Embryonic facial prominence (tissue), 1 donor: Measurements from ENCODE around the gene KNOP1.
"Not testable (repeated sequence)": the region's sequence is repeated elsewhere in the genome, so short reads cannot be mapped to it uniquely, and the experiment has no call there.

ENCODE experiments used
- DNase-seq: peaks from one replicate; pipeline ENCODE4 v3.0.0-alpha.2; 2016; ENCODE audit errors: extremely low spot score

Gene KNOP1

DNA sequence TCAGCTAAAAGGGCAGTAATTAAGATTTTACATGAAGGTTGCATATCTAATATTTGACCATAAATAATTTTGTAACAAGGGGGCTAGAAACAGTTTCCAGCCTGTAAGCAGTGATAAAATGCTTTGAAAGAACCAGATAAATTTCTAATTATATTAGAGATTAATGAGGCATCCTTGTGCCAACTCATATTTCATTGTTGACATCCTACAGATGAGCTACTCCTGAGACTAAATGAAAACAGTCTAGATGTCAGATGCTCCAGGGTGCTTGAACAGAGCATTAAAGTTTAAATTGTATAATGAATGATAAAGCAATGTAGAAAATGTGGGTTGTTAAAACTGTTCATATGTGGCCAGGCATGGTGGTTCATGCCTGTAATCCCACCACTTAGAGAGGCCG is 23.3 kb upstream of the KNOP1 start:
- DNase-seq: no peak

DNA sequence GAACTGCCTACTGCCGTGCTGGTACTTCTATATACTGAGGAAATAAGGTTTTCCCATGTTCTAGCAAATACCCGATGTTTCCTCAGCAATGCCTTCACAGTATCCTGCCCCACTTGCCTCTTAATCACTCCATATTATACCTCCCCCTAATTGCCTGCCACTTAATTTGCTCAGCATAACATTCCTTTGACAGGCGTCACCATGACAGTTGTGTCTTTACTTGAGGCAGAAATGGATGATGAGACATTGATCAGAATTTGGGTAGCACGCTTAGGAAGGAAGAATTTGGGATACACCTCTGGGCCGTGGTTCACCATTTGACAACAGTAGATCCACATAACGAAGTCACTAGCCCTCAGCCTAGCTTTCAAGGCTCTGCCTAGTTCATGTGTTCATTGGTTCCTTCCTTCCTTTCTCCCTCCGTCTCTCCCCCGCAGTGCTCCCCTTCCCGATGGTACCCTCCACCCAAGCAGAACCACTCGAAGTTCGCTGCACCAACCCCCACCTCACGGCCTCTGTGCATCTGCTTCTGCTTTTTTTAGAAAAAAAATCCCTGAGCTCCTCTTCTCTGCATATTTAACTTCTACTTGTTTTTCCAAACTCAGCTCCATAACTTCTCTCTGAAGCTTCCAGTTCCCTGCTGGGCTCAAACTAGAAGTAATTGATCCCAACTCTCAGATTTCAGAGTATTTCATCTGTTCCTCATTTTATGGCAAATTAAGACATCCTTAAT is 19.4 kb upstream of the KNOP1 start:
- no peak for DNase-seq

GRCh38 chr16:19735074-19735867 is 17.2 kb upstream of the KNOP1 start:
- DNase-seq: no peak

DNA sequence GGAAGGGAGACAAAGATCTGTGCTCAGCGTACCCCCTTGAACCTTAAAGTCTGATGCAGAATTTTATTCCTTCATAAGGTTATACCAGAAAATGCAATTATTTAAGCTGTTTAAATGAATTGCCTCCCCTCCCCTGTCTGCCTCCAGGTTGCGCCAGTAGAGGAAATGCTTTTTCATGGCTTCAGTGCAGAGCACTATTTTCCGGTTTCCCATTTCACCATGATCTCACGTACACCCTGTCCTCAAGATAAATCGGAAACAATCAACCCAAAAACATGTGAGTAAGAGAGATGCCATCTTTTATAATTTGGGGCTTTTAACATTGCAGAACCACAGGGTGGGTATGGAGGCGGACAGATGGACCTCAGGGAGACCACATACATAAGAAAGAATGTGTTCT is 15.5 kb upstream of the KNOP1 start:
- DNase-seq: no peak

DNA sequence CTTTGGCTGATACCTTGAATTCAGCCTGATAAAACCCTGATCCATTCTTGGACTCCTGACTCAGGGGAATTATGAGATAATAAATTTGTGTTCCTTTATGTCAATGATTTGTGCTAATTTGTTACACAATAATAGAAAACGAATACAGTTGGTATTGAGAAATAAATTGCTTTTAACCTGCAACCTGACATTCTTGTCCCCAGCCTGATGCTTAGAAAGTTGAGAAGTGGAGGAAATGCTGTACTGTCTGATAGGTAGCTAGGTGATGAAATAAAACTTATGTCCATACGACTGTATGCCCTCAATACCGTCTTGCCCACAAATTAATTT is 10.6 kb upstream of the KNOP1 start:
- DNase-seq: no peak

- DNase-seq: no peak
These were observed 5.0 kb upstream of the KNOP1 start for GRCh38 chr16:19722981-19723380.

GRCh38 chr16:19722269-19722952 is 4.4 kb upstream of the KNOP1 start:
- DNase-seq: no peak

GRCh38 chr16:19718624-19718965 is 568 bp upstream of the KNOP1 start:
- no peak for DNase-seq

- DNase-seq: no peak
These were observed 713 bp downstream of the KNOP1 start for GRCh38 chr16:19717314-19717713.

GRCh38 chr16:19716728-19717127 is 1.3 kb downstream of the KNOP1 start:
- DNase-seq: not testable (repeated sequence)

DNA sequence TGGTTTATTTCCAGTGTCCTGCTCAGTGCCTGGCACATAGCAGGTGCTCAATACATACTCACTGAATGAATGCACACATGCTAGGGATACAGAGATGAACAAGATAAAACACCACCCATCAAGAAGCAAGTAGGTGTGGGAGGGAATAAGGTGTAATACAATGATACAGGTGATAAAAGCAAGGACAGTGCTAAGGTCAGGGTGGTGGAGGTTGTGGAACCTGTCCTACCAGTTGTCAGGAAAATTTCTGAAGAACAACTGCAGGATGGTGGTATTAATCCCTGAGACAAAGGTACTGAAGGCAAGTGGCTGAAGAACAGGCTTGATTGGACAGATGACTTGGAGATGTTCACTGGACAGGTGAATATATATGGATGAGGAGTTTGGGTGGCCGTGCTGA is 1.8 kb downstream of the KNOP1 start:
- DNase-seq: no peak

GRCh38 chr16:19715566-19715965 is 2.5 kb downstream of the KNOP1 start:
- DNase-seq: no peak

DNA sequence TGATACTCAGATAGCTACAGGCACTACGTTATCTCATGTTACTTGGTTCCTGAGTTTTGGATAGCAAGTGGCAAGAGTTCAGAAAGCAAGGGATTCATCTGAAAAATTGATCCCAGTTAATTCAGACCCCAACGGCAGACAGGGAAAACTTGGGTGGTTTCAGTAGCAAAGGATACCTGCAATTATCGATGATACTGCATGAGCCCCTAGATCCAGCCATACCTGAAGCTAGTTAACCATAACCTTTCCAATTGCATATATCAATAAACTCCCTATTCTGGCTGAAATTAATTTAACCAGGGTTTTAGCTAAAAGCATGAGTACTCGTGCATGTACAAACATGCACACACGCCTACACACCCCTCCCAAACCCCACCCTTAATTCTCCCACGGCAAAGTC is 4.3 kb downstream of the KNOP1 start:
- DNase-seq: no peak

DNA sequence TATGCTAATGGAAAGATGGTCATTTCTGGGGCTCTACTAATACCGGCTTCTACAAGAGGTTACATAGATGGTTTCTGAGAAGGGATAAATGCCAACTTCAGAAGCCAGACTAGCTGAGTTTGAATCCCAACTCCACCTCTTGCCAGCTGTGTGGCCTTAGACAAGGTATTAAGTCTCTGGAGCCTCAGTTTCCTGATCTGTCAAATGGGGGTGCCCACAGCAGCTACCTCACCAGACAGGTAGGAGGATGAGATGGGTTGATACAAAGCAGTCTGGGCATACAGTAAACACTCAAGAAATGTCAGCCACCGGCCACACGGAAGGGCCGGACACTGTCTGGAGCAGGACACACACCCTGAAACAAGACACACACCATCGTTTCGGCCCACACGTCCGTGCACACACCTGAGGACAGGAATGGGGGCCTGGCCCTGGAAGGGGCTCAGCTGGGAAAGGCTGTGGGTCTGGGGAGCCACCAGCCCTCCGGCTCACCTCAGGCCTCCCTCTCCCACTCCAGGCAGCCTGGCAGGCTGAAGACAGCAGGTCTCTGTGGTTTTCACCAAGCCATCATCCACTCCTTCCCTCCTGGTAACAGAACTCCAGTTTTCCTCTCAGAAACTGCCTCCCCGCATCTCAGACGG is 5.5 kb downstream of the KNOP1 start:
- no peak for DNase-seq

DNA sequence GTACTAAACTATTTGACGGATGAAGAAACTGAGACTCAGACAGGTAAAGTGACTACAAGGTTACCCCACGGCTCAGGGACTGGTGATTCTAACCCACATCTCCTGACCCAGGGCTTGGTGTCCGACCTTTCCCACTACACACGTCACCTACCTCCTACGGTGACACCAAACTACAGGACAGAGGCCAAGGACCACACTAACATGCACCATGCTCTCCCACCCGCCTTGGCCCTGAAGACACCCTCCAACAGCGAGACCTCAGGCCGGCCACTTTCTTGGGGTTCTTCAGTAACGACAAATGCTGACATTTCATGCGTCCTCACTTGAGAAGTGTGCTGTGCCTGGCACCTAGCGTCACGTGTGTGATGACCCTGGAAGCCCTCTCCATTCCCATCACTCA is 6.4 kb downstream of the KNOP1 start:
- DNase-seq: no peak

GRCh38 chr16:19710991-19711545 is 7.0 kb downstream of the KNOP1 start:
- DNase-seq: no peak

DNA sequence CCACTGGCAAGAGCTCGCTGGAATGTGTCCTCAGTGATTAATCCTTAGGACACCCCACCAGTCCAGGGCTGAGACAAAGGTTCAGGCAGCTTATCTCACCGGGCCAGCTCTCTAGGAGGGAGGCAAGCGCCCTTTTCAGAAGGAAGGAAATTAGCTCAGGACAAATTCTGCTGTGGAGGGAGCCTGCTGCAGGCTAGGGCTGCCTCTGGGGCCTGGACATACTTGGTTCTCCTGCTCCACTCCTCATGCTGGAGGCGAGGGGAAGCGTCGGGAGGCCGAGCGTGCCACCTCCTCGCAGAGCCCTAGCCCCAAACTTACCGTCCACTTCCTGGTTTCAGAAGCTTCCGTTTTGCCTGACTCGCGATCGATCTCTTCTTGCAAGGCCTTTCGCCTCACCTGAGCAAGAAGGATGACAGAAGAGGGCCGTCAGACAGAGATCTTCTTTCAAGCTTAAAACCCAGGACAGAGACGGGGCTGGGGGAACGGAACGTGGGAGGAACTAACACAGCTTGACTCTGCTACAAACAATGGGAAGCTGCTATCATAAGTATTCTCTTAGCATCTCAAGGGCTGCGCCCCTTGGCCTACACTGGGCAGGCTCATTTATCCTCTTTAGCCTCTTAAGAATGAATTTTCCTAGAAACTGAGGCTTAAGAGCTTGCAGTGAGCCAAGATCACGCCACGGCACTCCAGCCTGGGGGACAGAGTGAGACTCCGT is 7.7 kb downstream of the KNOP1 start:
- DNase-seq: no peak

- no peak for DNase-seq
These were observed 8.5 kb downstream of the KNOP1 start for GRCh38 chr16:19709381-19710136.

DNA sequence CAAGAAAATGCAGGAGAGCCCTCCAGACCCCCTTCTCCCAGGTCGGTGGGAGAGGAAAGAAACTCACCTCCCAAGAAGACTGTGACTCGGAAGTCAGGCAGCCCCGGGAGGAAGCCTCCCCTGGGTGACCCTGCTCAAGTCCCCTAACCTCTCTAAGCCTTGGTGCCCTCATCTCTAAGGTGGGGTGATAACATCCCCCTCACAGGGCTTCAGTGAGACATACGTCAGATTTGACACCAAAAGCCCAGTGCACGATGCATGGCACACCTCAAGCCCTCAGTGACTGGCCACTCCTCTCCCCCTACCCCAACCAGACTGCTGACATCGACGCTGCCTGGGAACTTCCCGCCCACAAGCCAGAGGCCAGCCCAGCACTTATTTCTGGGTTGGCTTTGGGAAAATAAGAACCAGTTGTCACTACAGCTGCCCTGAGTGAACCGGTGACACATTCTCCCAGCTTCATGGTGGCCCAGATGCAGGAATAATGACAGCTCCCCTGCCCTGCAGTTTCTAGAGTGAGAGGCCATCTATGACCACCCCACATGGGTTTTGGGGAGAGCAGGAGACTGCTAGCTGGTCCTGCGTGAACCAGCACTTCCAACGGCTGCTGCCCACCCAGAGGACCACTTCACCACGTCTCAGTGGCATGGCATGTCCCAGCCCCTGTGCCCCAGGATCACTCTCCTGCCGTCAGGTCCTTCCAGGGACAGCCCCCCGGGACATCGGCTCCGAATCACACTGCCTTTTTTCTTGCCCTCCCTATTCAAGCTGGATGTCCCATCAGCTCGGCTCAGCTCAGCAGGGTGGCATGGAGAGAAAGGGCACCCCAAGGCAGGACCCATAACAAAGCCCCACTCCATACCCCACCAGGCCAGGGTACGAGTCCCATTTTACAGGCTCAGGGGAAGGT is 9.5 kb downstream of the KNOP1 start:
- DNase-seq: no peak
